NOMO-1 (cell line): ENCODE data around the gene PRKD1.
"Not testable (repeated sequence)": the region's sequence is repeated elsewhere in the genome, so short reads cannot be mapped to it uniquely, and the experiment has no call there.

ENCODE experiments used
- DNase-seq, 2 experiments: peaks; one replicate each; lab custom pipeline; 2025; ENCODE audit not compliant: unreplicated experiment in 2 of 2; lab: John Stamatoyannopoulos, UW

PRKD1 gene

DNA sequence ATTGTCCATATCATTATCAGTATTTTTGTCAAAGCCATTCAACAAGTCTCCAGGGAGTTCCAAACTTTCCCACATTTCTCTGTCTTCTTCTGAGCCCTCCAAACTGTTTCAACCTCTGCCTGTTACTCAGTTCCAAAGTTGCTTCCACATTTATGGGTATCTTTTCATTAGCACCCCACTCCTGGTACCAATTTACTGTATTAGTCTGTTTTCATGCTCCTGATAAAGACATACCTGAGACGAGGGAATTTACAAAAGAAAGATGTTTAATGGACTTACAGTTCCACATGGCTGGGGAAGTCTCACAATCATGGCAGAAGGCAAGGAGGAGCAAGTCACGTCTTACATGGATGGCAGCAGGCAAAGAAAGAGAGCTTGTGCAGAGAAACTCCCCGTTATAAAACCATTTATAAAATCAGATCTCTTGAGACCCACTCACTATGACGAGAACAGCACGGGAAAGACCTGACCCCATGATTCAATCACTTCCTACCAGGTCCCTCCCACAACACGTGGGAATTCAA lies 87.2 kb downstream of the PRKD1 start:
- DNase-seq: not testable (repeated sequence)

GRCh38 chr14:29839691-29840090 lies 88.0 kb downstream of the PRKD1 start:
- DNase-seq: not testable (repeated sequence)

DNA sequence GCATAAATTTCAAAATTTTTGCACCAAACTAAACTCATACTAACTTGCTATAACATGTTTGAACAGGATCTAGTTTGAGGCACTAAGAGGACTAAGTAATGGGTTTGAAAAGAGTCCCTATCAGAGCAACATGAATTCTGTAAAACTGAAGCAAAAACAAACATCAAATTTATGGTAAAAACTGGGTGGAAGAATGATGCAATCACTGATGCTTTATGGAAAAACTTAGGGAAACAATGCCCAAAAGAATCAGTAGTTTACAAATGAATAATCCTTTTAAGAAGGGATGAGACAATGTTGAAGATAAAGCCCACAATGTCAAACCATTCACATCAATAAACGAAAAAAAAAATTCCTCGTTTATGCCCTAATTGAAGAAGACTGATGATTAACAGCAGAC lies 88.9 kb downstream of the PRKD1 start:
- no peak for DNase-seq

DNA sequence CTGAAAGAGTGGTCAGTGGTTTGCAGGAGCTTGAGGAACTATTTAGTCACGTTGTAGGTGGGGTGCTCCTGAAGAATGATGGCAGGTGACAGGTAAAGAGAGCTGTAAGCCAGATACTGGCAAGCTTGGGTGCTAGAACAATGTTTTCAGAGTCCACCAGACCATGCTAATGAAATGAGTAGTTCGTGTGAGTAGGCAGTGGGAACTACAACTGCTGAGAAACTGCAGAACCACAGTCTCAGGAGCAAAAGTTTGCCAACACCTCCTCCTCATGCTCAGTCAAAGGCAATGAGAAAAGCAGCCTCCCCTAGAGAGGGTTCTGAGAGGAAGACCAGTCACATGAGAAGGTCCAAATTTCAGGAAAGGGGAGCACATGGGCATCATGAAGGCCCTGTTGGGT lies 91.3 kb downstream of the PRKD1 start:
- DNase-seq: no peak

- DNase-seq: no peak
Measured at GRCh38 chr14:29832042-29832441, 95.6 kb downstream of the PRKD1 start.

DNA sequence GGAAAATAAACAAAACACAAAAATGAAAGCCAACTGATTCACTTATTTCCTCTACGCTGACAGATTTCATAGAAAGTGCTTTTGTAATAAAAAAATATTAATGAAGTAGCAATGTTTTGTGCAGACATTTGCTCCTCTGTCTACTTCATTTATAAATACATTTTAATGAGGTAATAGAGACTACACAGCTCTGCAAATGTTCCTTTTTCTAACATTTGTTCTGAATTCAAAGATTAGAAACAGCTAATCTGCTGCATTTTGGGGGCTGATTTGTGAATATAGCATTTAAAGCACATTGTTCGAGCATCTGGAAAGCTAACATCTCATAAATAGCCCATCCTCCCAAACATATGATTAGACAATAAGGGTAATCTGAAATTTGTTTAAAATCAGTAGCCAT lies 97.8 kb downstream of the PRKD1 start:
- no peak for DNase-seq

DNA sequence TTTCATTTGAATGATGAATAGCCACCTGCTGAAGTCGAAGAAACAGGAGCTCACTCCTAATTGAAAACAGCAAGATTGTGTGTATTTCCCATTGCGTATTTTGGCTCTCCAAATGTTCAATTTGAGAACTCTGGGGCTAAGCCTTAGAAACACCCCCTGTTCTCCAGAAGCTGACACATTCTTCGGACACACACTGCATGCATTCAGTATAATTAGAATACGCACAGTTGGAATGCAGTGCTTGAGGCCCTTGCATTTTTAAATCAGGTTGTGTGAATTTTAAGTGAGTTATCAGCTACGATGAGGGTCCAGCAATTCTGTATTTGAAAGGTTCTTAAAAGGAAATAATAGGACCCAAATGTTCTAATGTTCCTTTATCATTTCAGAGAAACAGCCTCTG lies 103.8 kb downstream of the PRKD1 start:
- no peak for DNase-seq

DNA sequence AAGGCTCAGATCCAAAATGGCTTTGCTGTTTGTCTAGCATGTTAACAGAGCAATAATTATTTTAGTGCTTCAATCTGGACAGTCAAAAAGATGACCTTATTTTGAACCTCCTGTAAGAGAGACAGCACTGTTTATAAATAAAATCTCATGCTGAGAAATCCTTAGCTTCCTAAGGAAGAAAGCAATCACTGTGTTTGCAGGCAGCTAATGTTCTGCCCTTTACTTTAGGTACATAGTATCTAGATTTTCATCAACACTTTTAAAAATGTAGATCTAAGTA lies 105.3 kb downstream of the PRKD1 start:
- DNase-seq: no peak

GRCh38 chr14:29821661-29822429 lies 105.8 kb downstream of the PRKD1 start:
- no peak for DNase-seq

DNA sequence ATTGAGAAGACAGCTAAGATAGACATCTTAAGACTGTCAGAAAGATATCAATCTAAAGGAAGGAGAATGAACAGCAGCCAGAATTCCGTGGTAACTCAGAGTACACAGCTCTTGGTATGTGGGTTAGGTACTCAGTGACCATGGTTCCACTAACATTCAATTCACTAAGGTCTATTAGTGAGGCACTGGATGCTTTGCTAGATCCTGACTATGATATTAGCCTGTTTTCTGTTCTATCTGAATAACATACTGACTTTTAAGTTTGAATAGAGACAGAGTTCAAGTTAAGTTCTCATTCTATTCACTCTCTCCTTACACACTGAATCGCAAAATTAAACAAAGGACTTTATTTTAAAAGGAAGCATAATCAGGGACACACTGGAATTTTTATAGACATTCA lies 106.4 kb downstream of the PRKD1 start:
- DNase-seq: no peak

DNA sequence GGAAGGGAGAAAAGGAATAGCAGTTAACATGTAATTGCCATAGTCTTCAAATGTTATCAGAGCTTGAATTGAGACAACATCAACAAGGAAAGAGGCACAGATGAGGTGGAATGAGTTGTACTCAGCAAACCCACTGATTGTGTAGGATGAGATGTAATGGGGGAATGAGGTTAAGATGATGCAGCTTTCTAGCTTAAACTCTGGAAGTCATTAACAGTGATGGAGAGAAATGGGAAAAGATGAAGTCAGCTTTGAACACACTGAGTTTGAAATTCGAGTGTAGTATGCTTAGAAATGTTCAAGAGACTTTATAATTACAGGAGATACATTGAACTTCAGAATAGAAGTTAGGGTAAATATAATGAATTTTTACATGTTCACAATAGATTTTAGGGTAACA lies 106.9 kb downstream of the PRKD1 start:
- DNase-seq: no peak

DNA sequence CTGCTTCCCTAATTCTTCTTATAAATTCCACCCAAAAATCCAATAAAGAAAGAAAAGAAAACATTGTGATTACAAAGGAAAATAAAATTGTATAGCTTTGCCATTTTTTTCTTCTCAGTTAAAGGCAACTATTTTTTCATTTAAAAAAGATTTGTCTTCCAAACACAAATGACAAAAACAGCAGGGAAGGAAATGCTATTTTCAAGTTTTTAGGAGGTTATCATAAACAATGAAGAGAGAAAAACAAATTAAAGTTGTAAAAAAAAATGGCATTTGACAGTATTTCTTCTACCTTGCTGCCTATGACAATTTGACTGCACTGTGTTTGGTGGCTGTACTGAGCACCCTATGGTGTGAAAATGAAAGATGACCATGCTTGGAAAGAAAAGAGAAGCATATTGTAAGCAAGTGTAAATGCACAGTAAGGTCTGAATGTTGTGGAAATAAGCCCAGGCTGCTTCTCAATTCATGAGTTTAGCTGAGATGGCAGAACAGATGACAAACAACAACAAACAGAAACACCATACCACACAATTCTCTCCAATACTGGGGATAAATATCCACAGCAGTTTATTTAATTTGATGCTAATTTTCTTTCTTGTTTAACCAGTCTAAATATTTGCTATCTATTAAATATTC lies 109.8 kb downstream of the PRKD1 start:
- no peak for DNase-seq

- DNase-seq: no peak
Measured at GRCh38 chr14:29815016-29815674, 112.5 kb downstream of the PRKD1 start.

DNA sequence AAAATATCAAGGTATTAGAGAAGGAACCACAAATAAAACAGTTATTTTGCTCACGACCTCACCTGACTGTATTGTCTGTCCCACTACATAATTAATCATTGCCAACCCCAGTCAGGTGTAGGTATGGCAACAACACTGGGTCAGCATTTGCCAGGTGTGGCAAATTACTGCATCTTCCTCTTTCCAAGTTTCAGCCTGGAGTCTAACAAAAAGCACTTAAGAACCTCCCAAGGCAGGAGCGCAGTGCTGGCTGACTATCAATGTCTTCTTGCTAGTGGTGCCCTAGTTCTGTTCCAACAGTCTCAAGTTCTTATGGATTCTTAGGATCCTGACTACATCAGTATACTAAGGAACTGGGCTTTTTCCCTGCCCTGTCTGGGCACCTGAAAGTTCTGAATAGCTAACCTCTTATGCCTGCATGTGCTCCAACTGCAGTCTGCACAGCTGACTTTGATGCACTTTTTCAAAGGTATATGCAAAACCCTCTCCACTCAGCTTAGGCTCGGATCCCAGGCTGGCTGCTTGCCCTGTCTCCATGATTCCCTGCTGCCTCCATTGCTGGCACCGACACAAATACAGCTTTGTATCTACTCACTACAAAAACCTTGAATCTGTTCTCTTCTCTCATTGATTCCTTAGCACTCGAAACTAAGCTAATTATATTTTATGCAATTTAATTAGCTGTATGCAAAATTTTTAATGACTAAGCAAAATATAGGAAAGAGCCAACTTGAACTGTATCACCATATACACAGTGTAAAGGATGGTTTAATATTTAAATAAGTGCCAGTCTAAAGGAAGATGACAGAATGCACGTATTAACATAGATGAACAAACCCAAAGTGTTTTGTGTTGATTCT lies 113.3 kb downstream of the PRKD1 start:
- no peak for DNase-seq

DNA sequence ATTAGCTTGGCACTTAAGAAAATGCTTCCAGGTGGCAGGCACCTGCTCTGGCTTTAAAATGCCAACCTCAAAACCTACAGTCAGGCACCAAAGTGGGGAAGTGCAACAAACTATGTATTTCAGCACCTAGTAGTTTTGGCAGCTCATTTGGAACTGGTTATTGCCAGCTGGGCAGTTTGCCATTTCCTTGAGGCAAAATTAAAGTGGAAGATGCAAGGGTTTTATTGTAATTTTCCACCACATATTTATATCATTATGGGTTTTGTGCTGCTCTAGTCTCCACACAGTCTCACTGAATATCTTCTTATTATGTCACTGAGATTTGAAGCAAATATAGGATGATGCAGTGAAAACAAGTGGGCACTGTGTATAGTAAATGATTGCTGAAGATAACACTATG lies 117.0 kb downstream of the PRKD1 start:
- DNase-seq: no peak

DNA sequence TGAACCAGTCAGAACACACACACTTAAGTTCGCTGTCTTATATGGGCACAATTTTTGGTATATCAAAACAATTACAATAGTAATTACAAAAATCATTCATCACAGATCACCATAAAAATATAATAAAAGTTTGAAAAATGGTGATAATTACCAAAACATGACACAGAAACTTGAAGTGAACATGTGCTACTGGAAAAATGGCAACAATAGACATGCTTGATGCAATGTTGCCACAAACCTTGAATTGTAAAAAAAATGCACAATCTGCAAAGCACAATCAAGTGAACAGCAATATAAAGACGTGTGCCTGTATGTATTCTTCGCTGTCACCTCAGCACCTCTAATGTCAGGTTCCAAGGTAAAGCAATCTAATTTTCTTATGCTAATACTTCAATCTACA lies 117.6 kb downstream of the PRKD1 start:
- no peak for DNase-seq

DNA sequence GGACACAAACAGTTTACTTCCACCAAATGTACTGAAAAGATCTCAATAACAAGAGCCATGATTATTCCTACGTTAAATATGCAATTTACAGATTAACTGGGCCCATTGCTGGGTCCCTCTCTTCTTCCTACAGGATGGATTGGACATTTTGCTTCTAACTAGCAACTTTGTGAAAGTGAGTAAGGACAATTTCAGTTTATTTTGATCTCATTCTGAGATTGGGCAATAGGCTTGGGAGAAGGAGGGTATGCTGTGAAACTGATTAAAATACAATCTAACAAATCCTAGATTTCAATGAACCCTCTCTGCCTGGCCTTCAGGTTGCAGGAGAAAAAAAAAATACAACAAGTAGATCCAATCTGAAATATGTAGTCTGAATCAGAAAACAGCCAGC lies 121.5 kb downstream of the PRKD1 start:
- DNase-seq: no peak

DNA sequence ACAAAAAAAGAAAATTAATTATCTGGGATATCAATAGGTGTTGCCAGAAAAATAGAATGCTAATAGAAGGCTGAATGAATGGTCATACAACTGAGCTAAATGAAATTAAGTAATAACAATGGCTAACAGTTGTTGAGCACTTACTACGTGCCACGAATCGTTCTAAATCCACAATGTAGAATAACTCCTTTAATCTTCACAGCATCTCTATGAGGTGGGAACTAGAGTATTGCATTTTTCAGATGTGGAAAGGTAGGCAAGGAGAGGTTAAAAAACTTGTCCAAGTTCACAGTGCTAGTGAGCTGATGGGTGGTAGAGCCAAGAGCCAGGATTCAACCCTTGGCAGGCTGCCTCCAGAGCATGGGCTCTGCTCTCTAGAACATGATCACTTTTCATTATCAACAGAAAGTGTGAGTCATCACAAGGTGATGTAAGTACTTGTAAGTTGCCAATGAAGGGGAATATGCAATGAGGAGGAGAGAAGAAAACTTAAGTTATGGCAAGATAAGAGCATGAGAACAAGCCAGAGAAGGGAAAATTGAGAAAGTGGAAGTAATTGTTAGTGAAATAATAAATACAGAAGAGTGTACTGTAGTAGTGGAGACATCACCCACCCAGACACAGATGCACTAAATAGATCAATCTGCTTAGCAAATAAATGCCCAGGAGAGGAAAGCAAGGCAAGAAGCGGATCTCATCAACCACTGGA lies 122.1 kb downstream of the PRKD1 start:
- DNase-seq: no peak

- DNase-seq: no peak
Measured at GRCh38 chr14:29804481-29805266, 123.0 kb downstream of the PRKD1 start.

- DNase-seq: no peak
Measured at GRCh38 chr14:29803045-29803444, 124.6 kb downstream of the PRKD1 start.
